Germinal center (tissue), 1 donor: ENCODE measurements around the gene ADI1.

Source experiments
- DNase-seq: peaks from one replicate; pipeline ENCODE4 v3.0.0; 2012; ENCODE audit warnings: mixed read lengths, low spot score

ADI1 gene

GRCh38 chr2:3447789-3448317 lies 71.5 kb downstream of the ADI1 start:
- no peak for DNase-seq
